Left lobe of liver (tissue), 2 donors: Measurements from ENCODE around the gene RLN3. TPM values are rescaled to one million over a fixed set of nuclear protein-coding genes. Genes with fewer than 3 reads are reported as not detected.
"Not testable (repeated sequence)": the region's sequence is repeated elsewhere in the genome, so short reads cannot be mapped to it uniquely, and the experiment has no call there.

Experiments used
- ATAC-seq: fragments of 200-7000 bp; cut with Tn5 transposase; one replicate; pipeline ENCODE4 v1.9.1; 2020; ENCODE audit warnings: mild to moderate bottlenecking, moderate library complexity
- DNase-seq: peaks from one replicate; pipeline ENCODE4 v3.0.0-alpha.2; 2020; ENCODE audit warnings: low spot score
- total RNA-seq: library from RNA; stranded (reverse); gene quantifications from one replicate; pipeline ENCODE4 v1.2.1, GENCODE V29; 2021
- donor health status: DM: no; HTN: no; CAD: no; lungs with moderate emphysema.
- donor health status: DM: no; HTN: yes; CAD: no.

Gene RLN3
- total RNA-seq, 1 donor from 2014 or later, result not detected

DNA sequence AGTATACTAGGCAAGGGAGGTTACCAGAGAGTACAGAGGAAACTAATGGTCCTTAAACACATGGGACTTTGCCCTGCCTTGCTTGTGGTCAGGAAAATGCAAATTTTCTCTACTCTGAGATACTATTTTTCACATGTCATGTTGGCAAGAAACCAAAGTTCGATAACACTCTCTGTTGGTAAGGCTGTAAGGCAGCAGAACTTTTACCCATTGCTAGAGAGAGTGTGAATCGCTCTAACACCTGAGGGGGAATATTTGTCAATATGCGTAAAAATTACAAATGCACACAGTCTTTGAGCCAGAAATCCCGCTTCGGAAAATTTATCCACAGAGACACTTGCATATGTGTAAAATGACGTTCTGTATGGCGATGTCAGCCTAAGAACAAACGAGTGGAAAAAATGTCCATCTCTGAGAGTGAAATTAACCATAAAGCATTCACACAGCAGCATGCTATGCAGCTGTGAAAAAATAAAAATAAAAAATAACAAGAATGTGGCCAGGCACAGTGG is 12.4 kb upstream of the RLN3 start:
- DNase-seq (no peak), ATAC-seq (peak; percentile 71)

DNA sequence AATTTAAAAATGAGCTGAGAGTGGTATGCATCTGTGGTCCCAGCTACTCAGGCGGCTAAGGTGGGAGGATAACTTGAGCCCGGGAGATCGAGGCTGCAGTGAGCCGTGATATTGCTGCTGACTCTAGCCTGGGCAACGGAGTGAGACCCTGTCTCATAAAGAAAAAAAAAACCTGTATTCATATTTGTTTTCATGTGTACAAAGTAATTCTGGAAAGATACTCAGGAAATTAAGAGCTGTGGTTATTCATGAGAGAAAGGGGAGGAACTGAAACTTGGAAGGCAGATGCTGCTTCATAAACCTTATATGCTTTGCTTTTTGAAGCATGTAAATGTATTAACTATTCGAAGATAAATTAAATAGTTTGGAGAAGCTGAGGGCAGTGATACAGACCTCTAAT is 8.8 kb upstream of the RLN3 start:
- ATAC-seq (no peak), DNase-seq (no peak)

- ATAC-seq, DNase-seq: not testable (repeated sequence)
Observed at GRCh38 chr19:14019739-14020138, 8.2 kb upstream of the RLN3 start.

DNA sequence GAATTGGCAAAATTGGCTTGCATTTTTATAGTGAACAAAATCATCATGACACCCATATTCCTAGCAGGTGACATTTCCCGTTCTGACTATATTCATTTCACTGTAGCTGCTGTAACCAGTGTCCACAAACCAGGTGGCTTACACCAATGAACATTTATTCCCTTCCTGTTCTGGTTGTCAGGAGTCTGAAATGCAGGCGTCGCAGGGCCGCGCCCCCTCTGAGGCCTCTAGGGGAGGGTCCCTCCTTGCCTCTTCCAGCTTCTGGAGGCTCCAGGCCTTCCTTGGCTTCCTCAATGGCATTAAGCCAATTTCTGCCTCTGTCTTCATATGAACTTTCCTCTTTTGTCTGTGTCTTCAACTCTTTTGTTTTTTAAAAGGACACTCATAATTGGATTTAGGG is 6.5 kb upstream of the RLN3 start:
- ATAC-seq, result no peak
- DNase-seq, result no peak

DNA sequence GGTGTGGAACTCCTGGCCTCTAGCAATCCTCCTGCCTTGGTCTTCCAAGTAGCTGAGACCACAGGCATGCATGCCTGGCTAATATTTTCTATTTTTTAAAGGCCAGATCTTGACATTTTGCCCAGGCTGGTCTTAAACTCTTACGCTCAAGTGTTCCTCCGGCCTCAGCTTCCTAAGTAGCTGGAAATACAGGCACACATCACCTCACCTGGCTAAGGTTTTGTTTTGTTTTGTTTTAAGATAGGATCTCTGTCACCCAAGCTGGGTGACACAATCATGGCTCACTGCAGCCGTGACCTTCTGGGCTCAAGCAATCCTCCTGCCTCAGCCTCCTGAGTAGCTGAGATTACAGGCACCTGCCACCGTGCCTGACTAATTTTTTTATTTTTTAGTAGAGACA is 5.5 kb upstream of the RLN3 start:
- DNase-seq, result no peak

GRCh38 chr19:14023404-14024235 is 4.3 kb upstream of the RLN3 start:
- DNase-seq (no peak), ATAC-seq (peak; percentile 90)

More for the DNA sequence above, 5.5 kb upstream of the RLN3 start:
- ATAC-seq, result no peak

- DNase-seq, ATAC-seq: not testable (repeated sequence)
Observed at GRCh38 chr19:14026652-14027192, 1.2 kb upstream of the RLN3 start.

GRCh38 chr19:14028901-14029300 is 953 bp downstream of the RLN3 start:
- DNase-seq (no peak), ATAC-seq (no peak)

- no peak for DNase-seq
- ATAC-seq, result no peak
Observed at GRCh38 chr19:14030997-14031718, 3.2 kb downstream of the RLN3 start.

DNA sequence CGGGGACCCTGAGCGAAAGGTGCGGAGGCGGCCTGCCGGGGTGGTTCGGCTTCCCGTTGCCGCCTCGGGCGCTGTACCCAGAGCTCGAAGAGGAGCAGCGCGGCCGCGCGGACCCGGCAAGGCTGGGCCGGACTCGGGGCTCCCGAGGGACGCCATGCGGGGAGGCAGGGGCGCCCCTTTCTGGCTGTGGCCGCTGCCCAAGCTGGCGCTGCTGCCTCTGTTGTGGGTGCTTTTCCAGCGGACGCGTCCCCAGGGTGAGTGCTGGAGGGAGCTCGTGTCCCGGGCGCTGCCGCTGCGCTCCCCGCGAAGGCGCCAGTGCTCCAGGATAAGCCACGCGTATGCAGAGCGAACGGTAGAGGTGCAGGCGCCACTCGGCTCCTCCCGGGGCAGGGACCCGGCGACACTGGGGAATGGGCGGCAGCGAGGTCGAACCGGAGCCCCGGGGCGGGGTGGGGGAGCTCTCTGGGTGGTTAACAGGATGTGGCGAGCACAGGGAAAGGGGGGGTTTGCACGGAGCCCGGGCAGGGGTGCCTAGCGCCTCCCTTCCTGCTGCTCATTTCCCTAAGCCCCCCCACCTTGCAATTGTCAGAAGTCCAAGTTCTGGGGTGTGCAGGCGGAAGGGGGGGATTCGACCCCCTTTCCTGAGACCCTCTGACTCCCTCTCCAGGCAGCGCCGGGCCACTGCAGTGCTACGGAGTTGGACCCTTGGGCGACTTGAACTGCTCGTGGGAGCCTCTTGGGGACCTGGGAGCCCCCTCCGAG is 4.0 kb downstream of the RLN3 start, which contains the start of gene IL27RA:
Gene IL27RA (plus strand): TSS at position 44 of the 762 bp plus-strand sequence. CDS start 111 bp downstream, at position 155.
- ATAC-seq (peak; percentile 91), DNase-seq (peak; percentile 58)

DNA sequence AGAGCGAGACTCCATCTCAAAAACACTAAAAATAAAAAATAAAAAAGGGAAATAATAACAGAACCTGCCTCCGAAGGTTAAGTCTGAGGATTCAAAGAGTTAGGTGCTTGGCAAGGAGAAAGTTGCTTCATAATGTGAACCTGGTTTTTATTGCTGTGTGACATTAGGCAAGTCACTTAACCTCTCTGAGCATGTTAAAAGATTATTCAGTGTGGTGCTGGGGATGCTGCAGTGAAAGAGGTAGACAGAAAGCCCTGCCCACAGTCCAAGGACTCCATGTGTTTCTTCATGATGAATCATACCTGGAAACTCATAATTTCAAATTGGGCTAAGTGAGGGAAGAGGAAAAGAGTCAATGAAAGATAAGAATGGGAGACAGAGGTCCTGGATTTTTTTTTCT is 6.0 kb downstream of the RLN3 start:
- no peak for ATAC-seq
- no peak for DNase-seq

GRCh38 chr19:14035159-14035558 is 7.2 kb downstream of the RLN3 start:
- not testable (repeated sequence) for ATAC-seq, DNase-seq

DNA sequence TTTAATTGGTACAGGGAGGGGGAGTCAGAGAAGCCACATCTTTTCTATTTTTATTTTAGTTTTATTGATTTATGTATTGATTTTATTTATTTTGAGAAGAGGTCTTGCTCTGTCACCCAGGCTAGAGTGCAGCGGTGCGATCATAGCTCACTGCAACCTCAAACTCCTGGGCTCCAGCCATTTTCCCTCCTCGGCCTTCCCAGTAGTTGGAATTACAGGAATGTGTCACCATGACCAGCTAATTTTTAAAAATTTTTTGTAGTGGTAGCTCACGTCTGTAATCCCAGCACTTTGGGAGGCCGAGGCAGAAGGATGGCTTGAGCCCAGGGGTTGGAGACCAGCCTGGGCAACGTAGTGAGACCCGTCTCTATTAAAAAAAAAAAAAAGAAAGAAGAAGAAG is 7.8 kb downstream of the RLN3 start:
- DNase-seq, result no peak
- ATAC-seq, result no peak

- DNase-seq (no peak), ATAC-seq (no peak)
Observed at GRCh38 chr19:14039181-14039580, 11.2 kb downstream of the RLN3 start.

GRCh38 chr19:14042659-14043608 is 15.0 kb downstream of the RLN3 start:
- not testable (repeated sequence) for DNase-seq
- peak; percentile 93 for ATAC-seq

GRCh38 chr19:14047866-14048265 is 19.9 kb downstream of the RLN3 start:
- ATAC-seq, DNase-seq: not testable (repeated sequence)

DNA sequence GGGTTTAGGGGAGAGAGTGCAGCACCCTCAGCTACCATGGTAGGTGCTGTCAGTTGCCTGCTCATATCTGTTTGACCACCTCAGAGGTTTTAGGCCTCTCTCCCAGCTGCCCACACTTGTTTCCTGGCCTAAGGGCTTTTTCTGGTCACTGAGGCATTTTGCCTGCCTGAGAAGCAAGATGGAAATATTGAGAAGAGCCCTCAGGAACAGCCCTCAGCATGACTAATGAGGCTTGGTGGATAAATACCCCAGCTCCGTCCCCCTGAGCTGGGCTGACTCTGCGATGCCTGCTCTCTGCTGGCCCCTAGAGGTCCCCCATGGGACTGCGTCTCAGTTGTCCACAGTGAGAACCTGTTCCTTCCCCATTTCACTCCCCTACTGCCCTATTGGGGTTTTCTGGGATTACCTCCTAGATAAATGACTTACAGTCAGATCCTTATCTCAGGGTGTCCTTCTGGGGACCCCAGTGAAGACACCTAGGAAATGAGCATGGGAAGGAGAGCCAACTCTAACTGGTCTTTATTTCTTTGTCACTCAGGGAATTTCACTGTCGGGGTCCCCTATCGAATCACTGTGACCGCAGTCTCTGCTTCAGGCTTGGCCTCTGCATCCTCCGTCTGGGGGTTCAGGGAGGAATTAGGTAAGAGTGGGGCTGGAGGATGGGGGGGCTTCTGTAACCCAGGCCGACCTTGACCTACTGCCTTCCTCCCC is 20.6 kb downstream of the RLN3 start:
- DNase-seq (no peak), ATAC-seq (peak; percentile 89)

DNA sequence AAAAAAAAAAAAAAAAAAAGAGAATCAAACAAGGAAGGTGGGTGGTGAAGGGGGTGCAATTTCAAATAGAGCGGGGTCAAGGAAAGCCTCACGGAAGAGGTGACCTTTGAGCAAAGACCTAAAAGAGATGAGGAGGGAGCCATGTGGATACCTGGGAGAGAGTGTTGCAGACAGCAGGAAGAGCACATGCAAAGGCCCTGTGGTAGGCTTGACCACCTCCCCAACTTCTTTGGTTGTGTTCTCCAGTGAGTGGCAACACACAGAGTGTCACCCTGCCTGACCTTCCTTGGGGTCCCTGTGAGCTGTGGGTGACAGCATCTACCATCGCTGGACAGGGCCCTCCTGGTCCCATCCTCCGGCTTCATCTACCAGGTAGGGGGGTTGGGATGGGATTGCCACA is 22.6 kb downstream of the RLN3 start:
- ATAC-seq, result no peak
- no peak for DNase-seq

DNA sequence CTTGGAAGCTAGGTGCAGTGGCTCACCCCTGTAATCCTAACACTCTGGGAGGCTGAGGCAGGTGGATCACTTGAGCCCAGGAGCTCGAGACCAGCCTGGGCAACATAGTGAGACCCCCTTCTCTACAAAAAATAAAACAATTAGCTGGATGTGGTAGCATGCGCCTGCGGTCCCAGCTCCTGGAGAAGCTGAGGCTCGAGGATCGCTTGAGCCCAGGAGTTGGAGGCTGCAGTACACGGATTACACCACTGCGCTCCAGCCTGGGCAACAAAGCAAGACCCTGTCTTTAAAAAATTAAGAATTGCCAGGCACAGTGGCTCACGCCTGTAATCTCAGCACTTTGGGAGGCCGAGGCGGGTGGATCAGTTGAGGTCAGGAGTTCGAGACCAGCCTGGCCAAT is 23.0 kb downstream of the RLN3 start:
- not testable (repeated sequence) for ATAC-seq

More for the DNA sequence above, 23.0 kb downstream of the RLN3 start:
- not testable (repeated sequence) for DNase-seq
